ENCODE data around the gene PCNA. TPM values are rescaled to one million over a fixed set of nuclear protein-coding genes. Genes with fewer than 3 reads are reported as not detected.

PCNA gene
- total and polyA plus RNA-seq, 10 of the 15 experiments (the other 5 are each of a cell fraction or from before 2014, with no cell fraction given): 389 to 694 (median 540) TPM

DNA sequence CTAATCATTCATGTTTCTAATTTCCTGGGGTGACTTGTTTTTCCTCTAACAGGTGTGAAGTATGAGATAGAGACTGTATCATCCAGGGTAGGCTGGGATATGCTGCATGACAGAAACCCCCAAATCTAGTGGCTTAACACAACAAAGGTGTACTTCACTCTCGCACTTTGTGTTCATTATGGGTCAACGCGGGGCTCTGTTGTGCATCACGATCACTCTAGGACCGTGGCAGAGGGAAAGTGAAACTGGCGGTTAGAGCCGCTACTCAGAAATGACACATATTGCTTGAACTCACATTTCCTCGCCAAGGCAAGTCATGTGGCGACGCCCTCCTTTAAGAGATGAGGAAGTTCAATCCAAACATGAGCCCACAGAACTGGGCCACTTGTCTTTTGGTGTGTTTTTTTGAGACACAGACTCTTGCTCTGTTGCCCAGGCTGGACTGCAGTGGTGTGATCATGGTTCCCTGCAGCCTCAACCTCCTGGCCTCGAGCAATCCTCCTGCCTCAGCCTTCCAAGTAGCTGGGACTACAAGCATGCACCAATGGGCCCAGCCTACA lies 41.3 kb downstream of the PCNA start (continued):
- TF ChIP-seq, protein P1, sequence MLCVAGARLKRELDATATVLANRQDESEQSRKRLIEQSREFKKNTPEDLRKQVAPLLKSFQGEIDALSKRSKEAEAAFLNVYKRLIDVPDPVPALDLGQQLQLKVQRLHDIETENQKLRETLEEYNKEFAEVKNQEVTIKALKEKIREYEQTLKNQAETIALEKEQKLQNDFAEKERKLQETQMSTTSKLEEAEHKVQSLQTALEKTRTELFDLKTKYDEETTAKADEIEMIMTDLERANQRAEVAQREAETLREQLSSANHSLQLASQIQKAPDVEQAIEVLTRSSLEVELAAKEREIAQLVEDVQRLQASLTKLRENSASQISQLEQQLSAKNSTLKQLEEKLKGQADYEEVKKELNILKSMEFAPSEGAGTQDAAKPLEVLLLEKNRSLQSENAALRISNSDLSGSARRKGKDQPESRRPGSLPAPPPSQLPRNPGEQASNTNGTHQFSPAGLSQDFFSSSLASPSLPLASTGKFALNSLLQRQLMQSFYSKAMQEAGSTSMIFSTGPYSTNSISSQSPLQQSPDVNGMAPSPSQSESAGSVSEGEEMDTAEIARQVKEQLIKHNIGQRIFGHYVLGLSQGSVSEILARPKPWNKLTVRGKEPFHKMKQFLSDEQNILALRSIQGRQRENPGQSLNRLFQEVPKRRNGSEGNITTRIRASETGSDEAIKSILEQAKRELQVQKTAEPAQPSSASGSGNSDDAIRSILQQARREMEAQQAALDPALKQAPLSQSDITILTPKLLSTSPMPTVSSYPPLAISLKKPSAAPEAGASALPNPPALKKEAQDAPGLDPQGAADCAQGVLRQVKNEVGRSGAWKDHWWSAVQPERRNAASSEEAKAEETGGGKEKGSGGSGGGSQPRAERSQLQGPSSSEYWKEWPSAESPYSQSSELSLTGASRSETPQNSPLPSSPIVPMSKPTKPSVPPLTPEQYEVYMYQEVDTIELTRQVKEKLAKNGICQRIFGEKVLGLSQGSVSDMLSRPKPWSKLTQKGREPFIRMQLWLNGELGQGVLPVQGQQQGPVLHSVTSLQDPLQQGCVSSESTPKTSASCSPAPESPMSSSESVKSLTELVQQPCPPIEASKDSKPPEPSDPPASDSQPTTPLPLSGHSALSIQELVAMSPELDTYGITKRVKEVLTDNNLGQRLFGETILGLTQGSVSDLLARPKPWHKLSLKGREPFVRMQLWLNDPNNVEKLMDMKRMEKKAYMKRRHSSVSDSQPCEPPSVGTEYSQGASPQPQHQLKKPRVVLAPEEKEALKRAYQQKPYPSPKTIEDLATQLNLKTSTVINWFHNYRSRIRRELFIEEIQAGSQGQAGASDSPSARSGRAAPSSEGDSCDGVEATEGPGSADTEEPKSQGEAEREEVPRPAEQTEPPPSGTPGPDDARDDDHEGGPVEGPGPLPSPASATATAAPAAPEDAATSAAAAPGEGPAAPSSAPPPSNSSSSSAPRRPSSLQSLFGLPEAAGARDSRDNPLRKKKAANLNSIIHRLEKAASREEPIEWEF (IDR thresholded peaks at IDR 0.05; ENCODE audit: insufficient replicate concordance, low read depth, low read length): no peak
- TF ChIP-seq SUPT20H (IDR thresholded peaks at IDR 0.05; ENCODE audit: borderline replicate concordance, control insufficient read depth, low read depth, low read length) (no peak), SPI1 (IDR thresholded peaks at IDR 0.05; ENCODE audit: borderline replicate concordance, insufficient read depth, low read depth, low read length) (peak; percentile 56; the same call in 1 of the 2 replicates), HDAC6 (IDR thresholded peaks at IDR 0.05; ENCODE audit: unreplicated experiment) (no peak), SUZ12 (IDR thresholded peaks at IDR 0.05; ENCODE audit: unreplicated experiment) (no peak), TBL1XR1 (IDR thresholded peaks at IDR 0.05; ENCODE audit: low read depth, low read length) (peak; percentile 99), FOXK2 (IDR thresholded peaks at IDR 0.05) (peak; percentile 76), TAF1 (IDR thresholded peaks at IDR 0.05; ENCODE audit: borderline replicate concordance, low read depth, low read length) (no peak), SIN3A (IDR thresholded peaks at IDR 0.05; ENCODE audit: low read depth, low read length) (no peak), ZNF622 (IDR thresholded peaks at IDR 0.05) (no peak)
- TF ChIP-seq, protein P2, sequence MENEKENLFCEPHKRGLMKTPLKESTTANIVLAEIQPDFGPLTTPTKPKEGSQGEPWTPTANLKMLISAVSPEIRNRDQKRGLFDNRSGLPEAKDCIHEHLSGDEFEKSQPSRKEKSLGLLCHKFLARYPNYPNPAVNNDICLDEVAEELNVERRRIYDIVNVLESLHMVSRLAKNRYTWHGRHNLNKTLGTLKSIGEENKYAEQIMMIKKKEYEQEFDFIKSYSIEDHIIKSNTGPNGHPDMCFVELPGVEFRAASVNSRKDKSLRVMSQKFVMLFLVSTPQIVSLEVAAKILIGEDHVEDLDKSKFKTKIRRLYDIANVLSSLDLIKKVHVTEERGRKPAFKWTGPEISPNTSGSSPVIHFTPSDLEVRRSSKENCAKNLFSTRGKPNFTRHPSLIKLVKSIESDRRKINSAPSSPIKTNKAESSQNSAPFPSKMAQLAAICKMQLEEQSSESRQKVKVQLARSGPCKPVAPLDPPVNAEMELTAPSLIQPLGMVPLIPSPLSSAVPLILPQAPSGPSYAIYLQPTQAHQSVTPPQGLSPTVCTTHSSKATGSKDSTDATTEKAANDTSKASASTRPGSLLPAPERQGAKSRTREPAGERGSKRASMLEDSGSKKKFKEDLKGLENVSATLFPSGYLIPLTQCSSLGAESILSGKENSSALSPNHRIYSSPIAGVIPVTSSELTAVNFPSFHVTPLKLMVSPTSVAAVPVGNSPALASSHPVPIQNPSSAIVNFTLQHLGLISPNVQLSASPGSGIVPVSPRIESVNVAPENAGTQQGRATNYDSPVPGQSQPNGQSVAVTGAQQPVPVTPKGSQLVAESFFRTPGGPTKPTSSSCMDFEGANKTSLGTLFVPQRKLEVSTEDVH (IDR thresholded peaks at IDR 0.05; ENCODE audit: low read depth, partially characterized antibody): peak; percentile 31
- TF ChIP-seq, protein P3, sequence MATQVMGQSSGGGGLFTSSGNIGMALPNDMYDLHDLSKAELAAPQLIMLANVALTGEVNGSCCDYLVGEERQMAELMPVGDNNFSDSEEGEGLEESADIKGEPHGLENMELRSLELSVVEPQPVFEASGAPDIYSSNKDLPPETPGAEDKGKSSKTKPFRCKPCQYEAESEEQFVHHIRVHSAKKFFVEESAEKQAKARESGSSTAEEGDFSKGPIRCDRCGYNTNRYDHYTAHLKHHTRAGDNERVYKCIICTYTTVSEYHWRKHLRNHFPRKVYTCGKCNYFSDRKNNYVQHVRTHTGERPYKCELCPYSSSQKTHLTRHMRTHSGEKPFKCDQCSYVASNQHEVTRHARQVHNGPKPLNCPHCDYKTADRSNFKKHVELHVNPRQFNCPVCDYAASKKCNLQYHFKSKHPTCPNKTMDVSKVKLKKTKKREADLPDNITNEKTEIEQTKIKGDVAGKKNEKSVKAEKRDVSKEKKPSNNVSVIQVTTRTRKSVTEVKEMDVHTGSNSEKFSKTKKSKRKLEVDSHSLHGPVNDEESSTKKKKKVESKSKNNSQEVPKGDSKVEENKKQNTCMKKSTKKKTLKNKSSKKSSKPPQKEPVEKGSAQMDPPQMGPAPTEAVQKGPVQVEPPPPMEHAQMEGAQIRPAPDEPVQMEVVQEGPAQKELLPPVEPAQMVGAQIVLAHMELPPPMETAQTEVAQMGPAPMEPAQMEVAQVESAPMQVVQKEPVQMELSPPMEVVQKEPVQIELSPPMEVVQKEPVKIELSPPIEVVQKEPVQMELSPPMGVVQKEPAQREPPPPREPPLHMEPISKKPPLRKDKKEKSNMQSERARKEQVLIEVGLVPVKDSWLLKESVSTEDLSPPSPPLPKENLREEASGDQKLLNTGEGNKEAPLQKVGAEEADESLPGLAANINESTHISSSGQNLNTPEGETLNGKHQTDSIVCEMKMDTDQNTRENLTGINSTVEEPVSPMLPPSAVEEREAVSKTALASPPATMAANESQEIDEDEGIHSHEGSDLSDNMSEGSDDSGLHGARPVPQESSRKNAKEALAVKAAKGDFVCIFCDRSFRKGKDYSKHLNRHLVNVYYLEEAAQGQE (IDR thresholded peaks at IDR 0.05; ENCODE audit: low read depth, low read length): no peak
- TF ChIP-seq, protein P4, sequence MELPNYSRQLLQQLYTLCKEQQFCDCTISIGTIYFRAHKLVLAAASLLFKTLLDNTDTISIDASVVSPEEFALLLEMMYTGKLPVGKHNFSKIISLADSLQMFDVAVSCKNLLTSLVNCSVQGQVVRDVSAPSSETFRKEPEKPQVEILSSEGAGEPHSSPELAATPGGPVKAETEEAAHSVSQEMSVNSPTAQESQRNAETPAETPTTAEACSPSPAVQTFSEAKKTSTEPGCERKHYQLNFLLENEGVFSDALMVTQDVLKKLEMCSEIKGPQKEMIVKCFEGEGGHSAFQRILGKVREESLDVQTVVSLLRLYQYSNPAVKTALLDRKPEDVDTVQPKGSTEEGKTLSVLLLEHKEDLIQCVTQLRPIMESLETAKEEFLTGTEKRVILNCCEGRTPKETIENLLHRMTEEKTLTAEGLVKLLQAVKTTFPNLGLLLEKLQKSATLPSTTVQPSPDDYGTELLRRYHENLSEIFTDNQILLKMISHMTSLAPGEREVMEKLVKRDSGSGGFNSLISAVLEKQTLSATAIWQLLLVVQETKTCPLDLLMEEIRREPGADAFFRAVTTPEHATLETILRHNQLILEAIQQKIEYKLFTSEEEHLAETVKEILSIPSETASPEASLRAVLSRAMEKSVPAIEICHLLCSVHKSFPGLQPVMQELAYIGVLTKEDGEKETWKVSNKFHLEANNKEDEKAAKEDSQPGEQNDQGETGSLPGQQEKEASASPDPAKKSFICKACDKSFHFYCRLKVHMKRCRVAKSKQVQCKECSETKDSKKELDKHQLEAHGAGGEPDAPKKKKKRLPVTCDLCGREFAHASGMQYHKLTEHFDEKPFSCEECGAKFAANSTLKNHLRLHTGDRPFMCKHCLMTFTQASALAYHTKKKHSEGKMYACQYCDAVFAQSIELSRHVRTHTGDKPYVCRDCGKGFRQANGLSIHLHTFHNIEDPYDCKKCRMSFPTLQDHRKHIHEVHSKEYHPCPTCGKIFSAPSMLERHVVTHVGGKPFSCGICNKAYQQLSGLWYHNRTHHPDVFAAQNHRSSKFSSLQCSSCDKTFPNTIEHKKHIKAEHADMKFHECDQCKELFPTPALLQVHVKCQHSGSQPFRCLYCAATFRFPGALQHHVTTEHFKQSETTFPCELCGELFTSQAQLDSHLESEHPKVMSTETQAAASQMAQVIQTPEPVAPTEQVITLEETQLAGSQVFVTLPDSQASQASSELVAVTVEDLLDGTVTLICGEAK (IDR thresholded peaks at IDR 0.05; ENCODE audit: borderline replicate concordance): no peak; the same call in 1 of the 2 replicates
